H1 (cell line): ENCODE results near the gene TDRD3. TPM values are rescaled to one million over a fixed set of nuclear protein-coding genes. Genes with fewer than 3 reads are reported as not detected.

Experiments used
- MAX ChIP-seq: IDR thresholded peaks from 2 replicates; pipeline ENCODE4 v1.6.1; 2012; ENCODE audit warnings: inconsistent platforms
- NANOG ChIP-seq: IDR thresholded peaks from 2 replicates; pipeline ENCODE4 v1.6.1; 2011; ENCODE audit warnings: low read length, low read depth, mild to moderate bottlenecking, inconsistent platforms; ENCODE audit not compliant: insufficient read depth, poor library complexity, severe bottlenecking
- POU5F1 ChIP-seq: IDR thresholded peaks from 2 replicates; pipeline ENCODE4 v1.6.1; 2011; ENCODE audit warnings: low read depth, mild to moderate bottlenecking, low read length, moderate library complexity
- SAP30 ChIP-seq: fragments of 300-600 bp; sonication (generic); IDR thresholded peaks from 2 replicates; pipeline ENCODE4 v1.7.1; 2012; ENCODE audit warnings: low read length, moderate library complexity, mild to moderate bottlenecking, inconsistent platforms; ENCODE audit not compliant: insufficient read depth, insufficient replicate concordance
- SP1 ChIP-seq: IDR thresholded peaks from 2 replicates; pipeline ENCODE4 v1.6.1; 2011; ENCODE audit warnings: low read depth, low read length
- polyA plus RNA-seq, 7 experiments: library from polyadenylated mRNA; depleted of rRNA in 3 of 7; stranded (reverse) in 5 of 7; unstranded in 2 of 7; fragments of >200 nt in 5 of 7; fragments of 200-250 nt in 2 of 7; gene quantifications; 1 replicate in 5 of 7; 2 replicates in 1 of 7; 4 replicates in 1 of 7; pipeline versions ENCODE4 v1.2.1 to v1.2.3, GENCODE V29; 2011 to 2013; ENCODE audit warnings: missing spikeins in 2 of 7, mixed read lengths in 2 of 7
- total RNA-seq: library from RNA; stranded (reverse); fragmentation: NEBNext Ultra II Directional; extraction: Animal tissue kit (Norgen Biotek cat#: 25700); gene quantifications from 2 replicates; pipeline ENCODE4 v1.2.1, GENCODE V29; 2021

The TDRD3 gene
- total and polyA plus RNA-seq, 2 of the 8 experiments (the other 6 are each of a cell fraction or from before 2014, with no cell fraction given): 2.5 to 14.7 TPM

- no peak for TF ChIP-seq NANOG
- no peak for TF ChIP-seq POU5F1
- TF ChIP-seq MAX: no peak
- TF ChIP-seq SP1: no peak
- TF ChIP-seq SAP30: no peak
Observed at GRCh38 chr13:60356970-60357369, 40.0 kb upstream of the TDRD3 start (continued).
